ENCODE data around the gene PIWIL4. TPM values are rescaled to one million over a fixed set of nuclear protein-coding genes. Genes with fewer than 3 reads are reported as not detected.

PIWIL4 gene
- polyA plus RNA-seq, 1 experiment, result 1.0 TPM

- H3K4me3 ChIP-seq (ENCODE audit: low read depth, low read length), result no peak overlapping the region
- ChIA-PET POLR2A (no interaction called here), CTCF (no interaction called here)
- H3K9me3 ChIP-seq (ENCODE audit: control insufficient read depth, insufficient read depth, low read length), result no peaks in the 10 kb centered on the region
- H3K27me3 ChIP-seq (ENCODE audit: control insufficient read depth, insufficient read depth, low read length), result peaks cover 24% of the 10 kb centered on the region
- DNase-seq (ENCODE audit: low read depth, low spot score), result no peak
- TF ChIP-seq, protein P1, sequence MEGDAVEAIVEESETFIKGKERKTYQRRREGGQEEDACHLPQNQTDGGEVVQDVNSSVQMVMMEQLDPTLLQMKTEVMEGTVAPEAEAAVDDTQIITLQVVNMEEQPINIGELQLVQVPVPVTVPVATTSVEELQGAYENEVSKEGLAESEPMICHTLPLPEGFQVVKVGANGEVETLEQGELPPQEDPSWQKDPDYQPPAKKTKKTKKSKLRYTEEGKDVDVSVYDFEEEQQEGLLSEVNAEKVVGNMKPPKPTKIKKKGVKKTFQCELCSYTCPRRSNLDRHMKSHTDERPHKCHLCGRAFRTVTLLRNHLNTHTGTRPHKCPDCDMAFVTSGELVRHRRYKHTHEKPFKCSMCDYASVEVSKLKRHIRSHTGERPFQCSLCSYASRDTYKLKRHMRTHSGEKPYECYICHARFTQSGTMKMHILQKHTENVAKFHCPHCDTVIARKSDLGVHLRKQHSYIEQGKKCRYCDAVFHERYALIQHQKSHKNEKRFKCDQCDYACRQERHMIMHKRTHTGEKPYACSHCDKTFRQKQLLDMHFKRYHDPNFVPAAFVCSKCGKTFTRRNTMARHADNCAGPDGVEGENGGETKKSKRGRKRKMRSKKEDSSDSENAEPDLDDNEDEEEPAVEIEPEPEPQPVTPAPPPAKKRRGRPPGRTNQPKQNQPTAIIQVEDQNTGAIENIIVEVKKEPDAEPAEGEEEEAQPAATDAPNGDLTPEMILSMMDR (IDR thresholded peaks at IDR 0.05; ENCODE audit: low read depth, low read length), result no peak
- no peak overlapping the region for H3K27ac ChIP-seq (ENCODE audit: low read depth, low read length)
Observed at GRCh38 chr11:94658386-94658785, 91.2 kb downstream of the PIWIL4 start.

- TF ChIP-seq, protein P1 (IDR thresholded peaks at IDR 0.05; ENCODE audit: low read depth, low read length), result no peak
- H3K9me3 ChIP-seq (ENCODE audit: control insufficient read depth, insufficient read depth, low read length), result no peaks in the 10 kb centered on the region
- no peak overlapping the region for H3K4me3 ChIP-seq (ENCODE audit: low read depth, low read length)
- peaks cover 26% of the 10 kb centered on the region for H3K27me3 ChIP-seq (ENCODE audit: control insufficient read depth, insufficient read depth, low read length)
- POLR2A ChIA-PET, result no interaction called here
- no peak overlapping the region for H3K27ac ChIP-seq (ENCODE audit: low read depth, low read length)
- no peak for DNase-seq (ENCODE audit: low read depth, low spot score)
- CTCF ChIA-PET, result no interaction called here
Observed at GRCh38 chr11:94658888-94659287, 91.7 kb downstream of the PIWIL4 start.

- no peak for DNase-seq (ENCODE audit: low read depth, low spot score)
- no peak overlapping the region for H3K27ac ChIP-seq (ENCODE audit: low read depth, low read length)
- ChIA-PET CTCF (no interaction called here), POLR2A (no interaction called here)
- no peaks in the 10 kb centered on the region for H3K9me3 ChIP-seq (ENCODE audit: control insufficient read depth, insufficient read depth, low read length)
- TF ChIP-seq, protein P1 (IDR thresholded peaks at IDR 0.05; ENCODE audit: low read depth, low read length), result no peak
- H3K4me3 ChIP-seq (ENCODE audit: low read depth, low read length), result no peak overlapping the region
- H3K27me3 ChIP-seq (ENCODE audit: control insufficient read depth, insufficient read depth, low read length), result peaks cover 21% of the 10 kb centered on the region
Observed at GRCh38 chr11:94661444-94661843, 94.3 kb downstream of the PIWIL4 start.

- ChIA-PET POLR2A (no interaction called here), CTCF (no interaction called here)
- H3K9me3 ChIP-seq (ENCODE audit: control insufficient read depth, insufficient read depth, low read length), result no peaks in the 10 kb centered on the region
- peaks cover 22% of the 10 kb centered on the region for H3K27me3 ChIP-seq (ENCODE audit: control insufficient read depth, insufficient read depth, low read length)
- H3K4me3 ChIP-seq (ENCODE audit: low read depth, low read length), result no peak overlapping the region
- TF ChIP-seq, protein P1 (IDR thresholded peaks at IDR 0.05; ENCODE audit: low read depth, low read length), result no peak
- no peak overlapping the region for H3K27ac ChIP-seq (ENCODE audit: low read depth, low read length)
- DNase-seq (ENCODE audit: low read depth, low spot score), result no peak
Observed at GRCh38 chr11:94662065-94662779, 95.1 kb downstream of the PIWIL4 start.

DNA sequence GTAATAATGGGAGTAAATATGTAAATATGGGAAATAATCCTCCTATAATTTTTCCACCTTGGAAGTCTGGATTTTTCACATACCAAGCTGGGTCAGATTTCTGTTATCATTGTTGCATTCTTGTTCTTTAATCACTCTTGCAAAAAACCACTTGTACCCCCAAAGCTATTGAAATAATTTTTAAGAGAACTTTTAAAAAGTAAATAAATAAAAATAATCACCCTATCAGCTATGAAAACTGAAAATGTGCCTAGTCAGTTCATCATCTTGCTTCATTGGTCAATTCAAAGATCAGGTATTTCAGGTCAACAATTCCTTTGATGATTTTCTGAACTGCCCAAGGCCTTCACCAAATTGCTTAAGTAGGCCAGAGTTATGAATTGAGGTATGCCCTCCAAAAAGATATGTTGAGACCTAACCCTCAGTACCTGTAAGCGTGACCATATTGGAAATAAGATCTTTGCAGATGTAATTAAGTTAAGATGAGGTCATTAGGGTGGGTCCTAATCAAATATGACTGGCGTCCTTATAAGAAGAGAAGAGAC lies 95.8 kb downstream of the PIWIL4 start:
- Histone ChIP-seq H3K9me3 (ENCODE audit: control insufficient read depth, insufficient read depth, low read length) (no peaks in the 10 kb centered on the region), H3K27me3 (ENCODE audit: control insufficient read depth, insufficient read depth, low read length) (peaks cover 20% of the 10 kb centered on the region), H3K27ac (ENCODE audit: low read depth, low read length) (no peak overlapping the region), H3K4me3 (ENCODE audit: low read depth, low read length) (no peak overlapping the region)
- POLR2A ChIA-PET, result no interaction called here
- CTCF ChIA-PET, result no interaction called here
- TF ChIP-seq, protein P1 (IDR thresholded peaks at IDR 0.05; ENCODE audit: low read depth, low read length), result no peak
- DNase-seq (ENCODE audit: low read depth, low spot score), result no peak
